GM23248 (cell line): ENCODE data around the gene HIP1.

Experiments
- EZH2 ChIP-seq: fragments of 200-600 bp; sonication (generic); IDR thresholded peaks from 2 replicates; pipeline ENCODE4 v1.6.1; 2018; ENCODE audit warnings: antibody characterized with exemption, mild to moderate bottlenecking; ENCODE audit not compliant: insufficient read depth, poor library complexity, severe bottlenecking
- EZH2phosphoT487 ChIP-seq: fragments of 200-600 bp; sonication (generic); IDR thresholded peaks from 2 replicates; pipeline ENCODE4 v1.6.1; 2018; ENCODE audit warnings: antibody characterized with exemption, moderate library complexity, mild to moderate bottlenecking, low read depth; ENCODE audit not compliant: insufficient read depth

- no peak for TF ChIP-seq EZH2
- no peak for TF ChIP-seq EZH2phosphoT487
These were observed 206.1 kb downstream of the HIP1 start for GRCh38 chr7:75532639-75533038.
